CD4-positive, alpha-beta T cell (primary cell): ENCODE results near the gene TYW3. TPM values are rescaled to one million over a fixed set of nuclear protein-coding genes. Genes with fewer than 3 reads are reported as not detected.

Experiments used
- ATAC-seq: fragments of 200-7000 bp; cut with Tn5 transposase; one replicate; pipeline ENCODE4 v1.10.0; 2022; ENCODE audit warnings: mild to moderate bottlenecking; ENCODE audit not compliant: poor library complexity
- CTCF ChIA-PET: fragments of 350-600 bp; sonication (Branson Sonifier 250); formaldehyde crosslinking; loops from one replicate; lab custom pipeline; 2021; ENCODE audit warnings: antibody characterized with exemption, inconsistent platforms; lab: Charles Lee
- POLR2A ChIA-PET: fragments of 350-600 bp; sonication (Branson Sonifier 250); formaldehyde crosslinking; loops from one replicate; lab custom pipeline; 2021; ENCODE audit warnings: antibody characterized with exemption, inconsistent platforms; lab: Charles Lee
- DNase-seq, 14 experiments: peaks; one replicate each; pipeline ENCODE4 v3.0.0-alpha.2; 2013 to 2020; ENCODE audit warnings: mixed read lengths in 2 of 14
- H3K27ac ChIP-seq, 2 donors: one replicate each; pipeline versions ENCODE4 v1.5.1 to v1.7.0; 2013; ENCODE audit warnings: low read length in 2 of 2, low read depth in 1 of 2, mild to moderate bottlenecking in 1 of 2
- H3K27me3 ChIP-seq, 2 experiments: 1 replicate in 1 of 2; 2 replicates in 1 of 2; pipeline versions ENCODE4 v1.6.1 to v1.7.0; 2013; ENCODE audit warnings: low read length in 2 of 2, control low read depth in 1 of 2, mild to moderate bottlenecking in 1 of 2, moderate library complexity in 1 of 2; ENCODE audit not compliant: insufficient read depth in 2 of 2, control insufficient read depth in 1 of 2
- H3K36me3 ChIP-seq: one replicate; pipeline ENCODE4 v1.6.1; 2013; ENCODE audit warnings: low read length, control low read depth; ENCODE audit not compliant: insufficient read depth
- H3K4me1 ChIP-seq: one replicate; pipeline ENCODE4 v1.6.1; 2013; ENCODE audit warnings: low read length, control low read depth; ENCODE audit not compliant: insufficient read depth
- H3K4me3 ChIP-seq: one replicate; pipeline ENCODE4 v1.5.1; 2013; ENCODE audit warnings: mild to moderate bottlenecking, low read length, moderate library complexity
- H3K9me3 ChIP-seq, 2 experiments: 1 replicate in 1 of 2; 2 replicates in 1 of 2; pipeline versions ENCODE4 v1.6.1 to v1.7.0; 2013; ENCODE audit warnings: low read length in 2 of 2, mild to moderate bottlenecking in 2 of 2, control low read depth in 1 of 2, moderate library complexity in 1 of 2; ENCODE audit not compliant: control insufficient read depth in 1 of 2, insufficient read depth in 1 of 2
- H3K27ac Mint-ChIP-seq: one replicate; pipeline ENCODE4 v1.8.0; 2020; ENCODE audit warnings: mixed read lengths
- H3K27me3 Mint-ChIP-seq: one replicate; pipeline ENCODE4 v1.8.0; 2021; ENCODE audit warnings: mixed read lengths
- H3K36me3 Mint-ChIP-seq: one replicate; pipeline ENCODE4 v1.8.0; 2021; ENCODE audit warnings: low read depth, mixed read lengths
- H3K4me1 Mint-ChIP-seq: one replicate; pipeline ENCODE4 v1.8.0; 2021; ENCODE audit warnings: low read depth, mixed read lengths
- H3K4me3 Mint-ChIP-seq: one replicate; pipeline ENCODE4 v1.8.0; 2020; ENCODE audit warnings: mild to moderate bottlenecking, mixed read lengths
- H3K9me3 Mint-ChIP-seq: one replicate; pipeline ENCODE4 v1.8.0; 2020; ENCODE audit warnings: mixed read lengths
- CTCF ChIP-seq: fragments of 200-600 bp; IDR thresholded peaks from one replicate; pipeline ENCODE4 v1.8.0; 2022; ENCODE audit warnings: antibody characterized with exemption, mild to moderate bottlenecking
- intact Hi-C, 2 experiments: fragments of 100-400 bp; cut with DNase I in 1 of 2; cut with micrococcal nuclease in 1 of 2; formaldehyde crosslinking; loops; one replicate each; pipeline versions ENCODE4 v1.15.1 to v1.9.0; 2023 to 2025; cut with DNase I, micrococcal nuclease
- total RNA-seq, 174 experiments: library from RNA in 2 of 174; stranded (reverse) in 2 of 174; gene quantifications; one replicate each; pipeline ENCODE4 v1.2.3 and lab custom pipeline; 2021 to 2026

TYW3 gene
- total RNA-seq, 2 experiments from 2014 or later: 9.9 to 10.1 TPM

DNA sequence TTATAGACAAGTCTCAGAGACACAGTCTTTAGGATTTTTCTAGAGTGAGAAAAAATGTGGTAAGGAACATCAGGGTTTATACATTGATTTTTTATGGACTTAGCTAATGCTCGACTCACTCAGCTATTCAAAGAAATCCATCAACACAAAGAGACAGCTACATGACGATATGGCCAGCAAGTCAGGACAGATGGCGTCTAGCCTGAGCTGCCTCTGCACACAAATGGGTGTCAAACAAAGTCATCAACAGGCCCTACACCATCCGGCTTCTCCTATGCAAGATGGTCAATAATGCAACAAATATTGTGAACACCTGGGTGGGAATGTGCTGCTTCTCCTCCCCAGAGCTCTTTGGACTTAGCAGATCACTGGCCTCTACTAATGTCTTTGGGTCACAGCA, 46.0 kb upstream of the TYW3 start:
- no peaks in the 10 kb centered on the region for H3K36me3 Mint-ChIP-seq
- POLR2A ChIA-PET: no interaction called here
- TF ChIP-seq CTCF: no peak
- Histone ChIP-seq H3K9me3 (no peaks in the 10 kb centered on the region), H3K4me3 (no peak overlapping the region), H3K27ac (no peak overlapping the region), H3K4me1 (no peaks in the 10 kb centered on the region), H3K36me3 (no peaks in the 10 kb centered on the region), H3K27me3 (peaks cover 0 to 4% of the 10 kb centered on the region in 2 experiments)
- no peaks in the 10 kb centered on the region for H3K4me1 Mint-ChIP-seq
- H3K27ac Mint-ChIP-seq: no peak overlapping the region
- DNase-seq (no peak), ATAC-seq (no peak)
- H3K9me3 Mint-ChIP-seq: no peaks in the 10 kb centered on the region
- intact Hi-C loops: no loop called here
- H3K4me3 Mint-ChIP-seq: no peak overlapping the region
- CTCF ChIA-PET: no interaction called here
- H3K27me3 Mint-ChIP-seq: peaks cover 9% of the 10 kb centered on the region

DNA sequence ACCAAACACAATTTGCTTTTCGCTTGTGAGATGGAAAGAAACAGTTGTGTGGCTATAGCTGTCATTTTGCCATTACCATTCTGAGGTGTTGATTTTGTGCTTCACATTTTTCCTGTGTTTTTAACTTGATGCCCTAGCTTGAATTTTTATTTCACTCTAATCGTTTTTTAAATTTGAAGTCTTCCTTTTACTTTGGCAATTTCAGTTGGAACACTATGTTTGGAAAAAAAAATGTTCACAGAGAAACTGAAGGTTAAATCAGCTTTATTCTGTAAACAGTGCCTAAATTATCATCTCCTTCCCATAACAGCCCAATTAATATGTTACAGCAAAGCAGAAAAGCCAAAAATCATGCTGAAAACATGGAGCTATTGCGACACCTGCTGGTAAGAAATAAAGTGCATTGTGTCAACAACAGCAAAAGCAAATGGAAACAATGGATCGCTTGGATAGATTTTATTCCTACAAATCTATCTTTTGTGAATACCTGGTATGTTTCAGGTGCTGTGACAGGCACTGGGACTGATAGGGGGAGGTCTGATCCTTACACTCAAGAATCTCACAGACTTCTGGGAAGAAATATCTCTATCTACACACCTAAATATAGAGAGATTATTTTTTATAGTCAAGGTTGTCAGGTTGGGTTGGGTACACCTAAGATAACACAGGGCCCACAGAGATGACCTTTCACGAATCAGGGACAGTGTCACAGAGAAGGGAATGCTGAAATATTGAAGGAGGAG, 43.2 kb upstream of the TYW3 start:
- no peaks in the 10 kb centered on the region for H3K9me3 Mint-ChIP-seq
- POLR2A ChIA-PET: no interaction called here
- intact Hi-C loops: loop anchor here in 1 of 2 experiments (1.0 kb wide), 1 partner anchor 44 kb away; the partner anchor contains the start of genes CRYZ and TYW3

DNA sequence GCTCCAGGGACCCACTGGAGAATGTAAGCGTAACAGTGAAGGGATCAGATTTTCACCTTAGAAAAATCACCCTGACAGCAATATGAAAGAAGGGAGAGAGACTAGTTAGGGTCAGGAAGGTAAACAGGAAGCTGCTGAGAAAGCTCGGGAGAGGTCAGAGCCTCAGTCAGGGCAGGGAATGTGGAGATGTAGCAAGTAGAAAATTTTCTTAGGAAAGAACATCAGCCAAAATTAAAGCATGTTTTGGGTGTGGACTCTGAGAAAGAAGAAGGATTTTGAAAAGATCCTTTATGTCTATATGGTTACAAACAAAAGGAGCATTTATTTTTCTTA, 42.6 kb upstream of the TYW3 start:
- peaks cover 0 to 3% of the 10 kb centered on the region in 2 experiments for H3K27me3 ChIP-seq
- no peak overlapping the region for H3K27ac ChIP-seq
- H3K4me3 ChIP-seq: no peak overlapping the region
- intact Hi-C loops: loop anchor here in 1 of 2 experiments (1.0 kb wide), 1 partner anchor 43 kb away; the partner anchor contains the start of genes CRYZ and TYW3
- CTCF ChIA-PET: interaction anchor here (0.9 kb wide), 1 partner anchor 8 kb away, joined by 3 read pairs; no protein-coding TSS in a partner anchor
- H3K9me3 ChIP-seq: no peaks in the 10 kb centered on the region
- Mint-ChIP-seq H3K27me3 (peaks cover 9% of the 10 kb centered on the region), H3K27ac (no peak overlapping the region), H3K4me3 (no peak overlapping the region), H3K4me1 (no peaks in the 10 kb centered on the region), H3K36me3 (no peaks in the 10 kb centered on the region), H3K9me3 (no peaks in the 10 kb centered on the region)
- H3K4me1 ChIP-seq: no peaks in the 10 kb centered on the region
- POLR2A ChIA-PET: no interaction called here
- no peak for TF ChIP-seq CTCF
- no peaks in the 10 kb centered on the region for H3K36me3 ChIP-seq
- ATAC-seq: no peak
- DNase-seq: no peak

More for the DNA sequence above, 43.2 kb upstream of the TYW3 start:
- H3K27ac Mint-ChIP-seq: no peak overlapping the region
- ATAC-seq (no peak), DNase-seq (peak in 10 of 14 experiments; percentile 3 to 71 (median 11))
- Histone ChIP-seq H3K4me3 (no peak overlapping the region), H3K27me3 (peaks cover 0 to 4% of the 10 kb centered on the region in 2 experiments), H3K27ac (no peak overlapping the region), H3K36me3 (no peaks in the 10 kb centered on the region), H3K4me1 (no peaks in the 10 kb centered on the region), H3K9me3 (no peaks in the 10 kb centered on the region)
- TF ChIP-seq CTCF: peak; percentile 95
- no peaks in the 10 kb centered on the region for H3K36me3 Mint-ChIP-seq
- CTCF ChIA-PET: interaction anchor here (0.7 to 1.1 kb wide), 4 partner anchors 9 to 44 kb away, joined by 3 to 4 read pairs (median 3); no protein-coding TSS in a partner anchor
- H3K27me3 Mint-ChIP-seq: peaks cover 9% of the 10 kb centered on the region
- H3K4me1 Mint-ChIP-seq: no peaks in the 10 kb centered on the region
- no peak overlapping the region for H3K4me3 Mint-ChIP-seq
